ENCODE measurements around the gene SYNGAP1. TPM values are rescaled to one million over a fixed set of nuclear protein-coding genes. Genes with fewer than 3 reads are reported as not detected.

SYNGAP1 gene
- total and polyA plus RNA-seq, 2 of the 8 experiments (the other 6 are each of a cell fraction or from before 2014, with no cell fraction given) = 31.0 to 101 TPM

DNA sequence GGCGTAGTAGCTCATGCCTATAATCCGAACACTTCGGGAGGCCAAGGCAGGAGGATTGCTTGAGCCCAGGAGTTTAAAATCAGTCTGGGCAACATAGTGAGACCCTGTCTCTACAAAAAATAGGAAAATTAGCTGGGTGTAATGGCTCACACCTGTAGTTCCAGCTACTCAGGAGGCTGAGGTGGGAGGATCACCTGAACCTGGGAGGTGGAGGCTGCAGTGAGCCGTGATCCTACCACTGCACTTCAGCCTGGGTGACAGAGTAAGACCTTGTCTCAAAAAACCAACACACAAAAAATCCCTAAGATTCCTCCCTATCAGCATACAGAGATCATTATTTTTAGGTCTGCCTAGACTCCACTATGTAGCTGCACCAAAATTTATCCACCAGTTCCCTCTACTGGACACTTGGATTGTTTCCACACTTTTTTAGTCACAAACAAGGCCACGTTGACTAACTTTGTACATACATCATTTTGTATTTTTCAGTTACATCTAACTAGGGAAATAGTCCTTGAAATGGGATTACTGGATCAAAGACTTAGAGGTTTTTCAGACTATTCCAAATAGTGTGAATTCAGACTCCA lies 12.6 kb upstream of the SYNGAP1 start:
- Histone ChIP-seq H2AK5ac (ENCODE audit: low read depth, low read length) (no peak overlapping the region), H2BK5ac (ENCODE audit: low read depth, low read length) (no peak overlapping the region), H3K27me3 (replicated peaks in 1 of 4; ENCODE audit: control insufficient read depth in 3 of 4, extremely low read depth in 1 of 4, insufficient read depth in 3 of 4, low read length in 3 of 4) (no peaks in the 10 kb centered on the region), H2AFZ (ENCODE audit: low read length) (no peak overlapping the region), H3K36me3 (ENCODE audit: control insufficient read depth in 2 of 4, insufficient read depth in 4 of 4, low read length in 3 of 4) (peaks cover 30 to 47% (median 42%) of the 10 kb centered on the region in 4 experiments), H3K23me2 (ENCODE audit: low read depth, low read length) (peaks cover 5% of the 10 kb centered on the region; the same call in 1 of the 2 replicates), H3K9me3 (ENCODE audit: insufficient read depth in 2 of 2, low read depth in 1 of 2, low read length in 1 of 2) (no peaks in the 10 kb centered on the region), H3K56ac (replicated peaks; ENCODE audit: insufficient read length, low read depth, low read length) (no peak overlapping the region), H3K23ac (ENCODE audit: insufficient read length) (no peak overlapping the region), H4K5ac (ENCODE audit: insufficient read length, low read depth, low read length) (no peak overlapping the region), H2BK15ac (ENCODE audit: low read length) (no peak overlapping the region), H2BK20ac (ENCODE audit: low read length) (no peak overlapping the region), H2BK12ac (ENCODE audit: low read depth, low read length) (no peak overlapping the region), H3K4me2 (ENCODE audit: insufficient read depth in 1 of 2, low read depth in 2 of 2, low read length in 2 of 2) (no peak overlapping the region), H3K27ac (ENCODE audit: low read depth, low read length) (no peak overlapping the region), H3K14ac (ENCODE audit: insufficient read length) (no peak overlapping the region), H3K4me3 (ENCODE audit: extremely low read depth in 1 of 4, insufficient read depth in 2 of 4, low read depth in 3 of 4, low read length in 4 of 4) (no peak overlapping the region), H3K79me2 (ENCODE audit: control insufficient read depth in 1 of 2, insufficient read depth in 2 of 2, low read length in 2 of 2) (peaks cover 0 to 5% of the 10 kb centered on the region in 2 experiments; a peak in 1 of 4 replicates), H3K9ac (replicated peaks in 1 of 4; ENCODE audit: extremely low read depth in 1 of 4, low read depth in 3 of 4, low read length in 3 of 4) (no peak overlapping the region), H2BK120ac (replicated peaks; ENCODE audit: low read depth, low read length) (no peak overlapping the region), H3K4ac (replicated peaks; ENCODE audit: insufficient read length, low read depth, low read length) (no peak overlapping the region), H4K8ac (ENCODE audit: extremely low read depth, insufficient read depth, low read length) (no peak overlapping the region), H3K18ac (ENCODE audit: extremely low read depth, low read length) (no peak overlapping the region), H3K79me1 (ENCODE audit: low read depth, low read length) (0 out of 2 replicates have a peak, but pooled peaks cover 2% of the 10 kb centered on the region), H3K4me1 (replicated peaks in 1 of 4; ENCODE audit: control insufficient read depth in 3 of 4, insufficient read depth in 4 of 4, low read length in 3 of 4) (peaks cover 0 to 3% (median under 1%) of the 10 kb centered on the region in 4 experiments; a peak in 2 of 7 replicates), H4K20me1 (replicated peaks in 1 of 2; ENCODE audit: control insufficient read depth in 1 of 2, insufficient read depth in 2 of 2, low read length in 2 of 2) (peaks cover 0 to 13% of the 10 kb centered on the region in 2 experiments), H4K91ac (replicated peaks; ENCODE audit: insufficient read length, low read length) (no peak overlapping the region)
- WGBS, 2 experiments (ENCODE audit: extremely low coverage in 1 of 2, insufficient coverage in 1 of 2, insufficient read length in 1 of 2, insufficient replicate concordance in 2 of 2, low coverage in 1 of 2, low lambda C conversion rate in 2 of 2, missing lambda C conversion rate in 1 of 2) = 84% methylated on average over 5 of the region's 5 CpGs; no CpG with 5 or more reads in 1 of the 2 experiments
- CTCF ChIA-PET (ENCODE audit: partially characterized antibody) = interaction anchor here (0.7 to 1.5 kb wide), 5 partner anchors 12 to 117 kb away, joined by 3 to 5 read pairs (median 3); no protein-coding TSS in a partner anchor
- no peak for TF ChIP-seq PHF8 (conservative IDR thresholded peaks at IDR 0.05; ENCODE audit: low read depth, low read length)
- TF ChIP-seq RAD21 (IDR thresholded peaks at IDR 0.05 in 1 of 2, conservative IDR thresholded peaks at IDR 0.05 in 1 of 2; ENCODE audit: low read depth in 2 of 2, low read length in 2 of 2) = peak in 1 of 2 experiments; percentile 12; a peak in 1 of 4 replicates
- POLR2A ChIA-PET (ENCODE audit: partially characterized antibody) = interaction anchor here (1.0 to 1.3 kb wide), 2 partner anchors 19 to 108 kb away, joined by 3 to 4 read pairs; no protein-coding TSS in a partner anchor
- no peak for FAIRE-seq
- no peak for DNase-seq (ENCODE audit: low read depth in 1 of 2, low spot score in 2 of 2)
